Upper lobe of right lung (tissue), 1 donor: ENCODE measurements around the gene RAP2C. TPM values are rescaled to one million over a fixed set of nuclear protein-coding genes. Genes with fewer than 3 reads are reported as not detected.
A peak's percentile ranks its signal among the peaks of the same experiment; 100 is the strongest.

Source experiments
- ATAC-seq: fragments of 200-7000 bp; cut with Tn5 transposase; one replicate; pipeline ENCODE4 v1.9.1; 2020; ENCODE audit warnings: mild to moderate bottlenecking, moderate library complexity
- DNase-seq: peaks from one replicate; pipeline ENCODE4 v3.0.0-alpha.2; 2020
- H3K27ac ChIP-seq: fragments of 200-600 bp; one replicate; pipeline ENCODE4 v1.8.0; 2022
- H3K27me3 ChIP-seq: fragments of 200-600 bp; one replicate; pipeline ENCODE4 v1.8.0; 2022; ENCODE audit warnings: mild to moderate bottlenecking
- H3K36me3 ChIP-seq: fragments of 200-600 bp; one replicate; pipeline ENCODE4 v1.8.0; 2022
- H3K4me1 ChIP-seq: fragments of 200-600 bp; one replicate; pipeline ENCODE4 v1.8.0; 2022
- H3K4me3 ChIP-seq: fragments of 200-600 bp; one replicate; pipeline ENCODE4 v1.8.0; 2022; ENCODE audit warnings: mild to moderate bottlenecking
- H3K9me3 ChIP-seq: fragments of 200-600 bp; one replicate; pipeline ENCODE4 v1.8.0; 2022
- intact Hi-C: fragments of 100-400 bp; cut with DNase I; formaldehyde crosslinking; loops from one replicate; pipeline ENCODE4 v1.11.0; 2022
- total RNA-seq: library from RNA; stranded (reverse); fragmentation: NEBNext Ultra II Directional; extraction: Animal tissue kit (Norgen Biotek cat#: 25700); gene quantifications from one replicate; pipeline ENCODE4 v1.2.1, GENCODE V29; 2021
- TF ChIP-seq, protein P1 (sequence below): fragments of 200-600 bp; IDR thresholded peaks from one replicate; pipeline ENCODE4 v1.8.0; 2022; ENCODE audit warnings: antibody characterized with exemption
- donor health status: DM: no; HTN: yes; CAD: no; lungs with severe emphysema.

Gene RAP2C
- total RNA-seq, 1 donor from 2014 or later, result 24.3 TPM

DNA sequence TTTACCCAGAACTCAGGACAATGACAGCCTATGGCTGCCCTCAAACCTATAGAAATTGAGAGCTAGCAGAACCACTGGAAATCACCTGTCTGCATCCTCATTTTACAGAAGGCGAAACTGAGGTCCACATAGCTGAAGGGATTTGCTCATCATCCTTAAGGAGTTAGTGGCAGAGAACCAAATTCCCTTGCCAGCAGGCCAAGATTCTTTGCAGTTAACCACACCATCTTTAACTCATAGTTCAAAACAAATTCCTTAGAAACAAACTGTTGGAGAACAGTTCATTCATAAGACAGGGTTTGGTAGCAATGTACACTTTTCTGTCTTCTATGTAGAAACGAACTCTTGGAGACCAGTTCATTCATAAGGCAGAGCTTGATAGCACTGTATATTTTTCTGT, 37.9 kb upstream of the RAP2C start:
- Histone ChIP-seq H3K27ac (no peak overlapping the region), H3K4me3 (no peak overlapping the region), H3K4me1 (no peaks in the 10 kb centered on the region), H3K9me3 (no peaks in the 10 kb centered on the region), H3K36me3 (no peaks in the 10 kb centered on the region), H3K27me3 (no peaks in the 10 kb centered on the region)
- DNase-seq (no peak), ATAC-seq (no peak)
- TF ChIP-seq, protein P1, sequence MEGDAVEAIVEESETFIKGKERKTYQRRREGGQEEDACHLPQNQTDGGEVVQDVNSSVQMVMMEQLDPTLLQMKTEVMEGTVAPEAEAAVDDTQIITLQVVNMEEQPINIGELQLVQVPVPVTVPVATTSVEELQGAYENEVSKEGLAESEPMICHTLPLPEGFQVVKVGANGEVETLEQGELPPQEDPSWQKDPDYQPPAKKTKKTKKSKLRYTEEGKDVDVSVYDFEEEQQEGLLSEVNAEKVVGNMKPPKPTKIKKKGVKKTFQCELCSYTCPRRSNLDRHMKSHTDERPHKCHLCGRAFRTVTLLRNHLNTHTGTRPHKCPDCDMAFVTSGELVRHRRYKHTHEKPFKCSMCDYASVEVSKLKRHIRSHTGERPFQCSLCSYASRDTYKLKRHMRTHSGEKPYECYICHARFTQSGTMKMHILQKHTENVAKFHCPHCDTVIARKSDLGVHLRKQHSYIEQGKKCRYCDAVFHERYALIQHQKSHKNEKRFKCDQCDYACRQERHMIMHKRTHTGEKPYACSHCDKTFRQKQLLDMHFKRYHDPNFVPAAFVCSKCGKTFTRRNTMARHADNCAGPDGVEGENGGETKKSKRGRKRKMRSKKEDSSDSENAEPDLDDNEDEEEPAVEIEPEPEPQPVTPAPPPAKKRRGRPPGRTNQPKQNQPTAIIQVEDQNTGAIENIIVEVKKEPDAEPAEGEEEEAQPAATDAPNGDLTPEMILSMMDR, result no peak
- intact Hi-C loops, result no loop called here

DNA sequence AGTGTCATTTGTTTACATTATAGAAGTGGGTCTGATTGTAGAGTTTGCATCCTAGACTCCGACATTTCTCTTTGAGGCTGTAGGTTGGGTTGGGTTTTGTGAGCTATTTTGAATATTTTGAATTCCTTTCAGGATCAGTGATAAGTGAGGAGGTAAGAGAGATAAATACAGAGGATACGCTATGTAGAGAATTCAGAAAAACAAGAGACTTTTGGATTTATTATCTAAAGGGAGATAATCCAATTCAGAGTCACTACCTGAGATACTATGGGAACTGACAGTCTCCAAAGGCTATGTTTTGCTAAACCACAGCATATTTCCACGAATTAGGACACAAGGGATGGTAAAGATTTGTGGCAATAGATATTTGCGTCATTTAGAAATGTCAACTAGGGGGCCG, 16.9 kb upstream of the RAP2C start:
- TF ChIP-seq, protein P1, result no peak

DNA sequence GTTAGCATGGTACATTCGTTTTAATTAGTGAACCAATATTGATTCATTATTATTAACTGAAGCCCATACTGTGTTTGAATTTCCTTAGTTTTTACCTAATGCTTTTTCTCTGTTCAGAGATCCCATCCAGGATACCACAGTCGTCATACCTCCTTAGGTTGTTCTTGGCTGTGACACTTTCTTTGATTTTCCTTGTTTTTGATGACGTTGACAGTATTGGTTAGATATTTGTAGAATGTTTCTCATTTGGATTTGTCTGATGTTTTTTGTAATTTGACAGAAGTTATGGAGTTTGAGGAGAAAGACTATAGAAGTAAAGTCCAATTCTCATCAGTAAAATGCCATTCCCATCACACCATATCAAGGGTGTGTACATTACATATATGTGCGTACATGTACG, 16.2 kb upstream of the RAP2C start:
- intact Hi-C loops, result no loop called here
- ATAC-seq (no peak), DNase-seq (no peak)
- no peaks in the 10 kb centered on the region for H3K27me3 ChIP-seq
- H3K4me1 ChIP-seq, result no peaks in the 10 kb centered on the region
- no peak overlapping the region for H3K4me3 ChIP-seq
- no peaks in the 10 kb centered on the region for H3K9me3 ChIP-seq
- no peaks in the 10 kb centered on the region for H3K36me3 ChIP-seq
- TF ChIP-seq, protein P1, result no peak
- H3K27ac ChIP-seq, result no peak overlapping the region

More for the DNA sequence above, 16.9 kb upstream of the RAP2C start:
- DNase-seq (no peak), ATAC-seq (no peak)
- Histone ChIP-seq H3K9me3 (no peaks in the 10 kb centered on the region), H3K4me3 (no peak overlapping the region), H3K27ac (no peak overlapping the region), H3K36me3 (no peaks in the 10 kb centered on the region), H3K27me3 (no peaks in the 10 kb centered on the region), H3K4me1 (no peaks in the 10 kb centered on the region)
- intact Hi-C loops, result no loop called here

DNA sequence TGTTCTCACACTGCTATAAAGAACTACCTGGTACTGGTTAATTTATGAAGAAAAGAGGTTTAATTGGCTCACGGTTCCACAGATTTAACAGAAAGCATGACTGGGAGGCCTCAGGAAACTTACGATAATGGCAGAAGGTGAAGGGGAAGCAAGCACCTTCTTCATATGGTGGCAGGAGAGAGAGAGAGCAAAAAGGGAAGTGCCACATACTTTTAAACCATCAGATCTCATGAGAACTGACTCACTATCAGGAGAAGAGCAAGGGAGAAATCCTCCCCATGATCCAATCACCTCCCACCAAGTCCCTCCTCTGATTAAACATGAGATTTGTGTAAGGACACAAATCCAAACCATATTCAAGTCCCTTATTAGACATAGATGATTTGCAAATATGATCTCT, 12.3 kb upstream of the RAP2C start:
- Histone ChIP-seq H3K27me3 (no peaks in the 10 kb centered on the region), H3K4me1 (no peaks in the 10 kb centered on the region)
- TF ChIP-seq, protein P1, result no peak

DNA sequence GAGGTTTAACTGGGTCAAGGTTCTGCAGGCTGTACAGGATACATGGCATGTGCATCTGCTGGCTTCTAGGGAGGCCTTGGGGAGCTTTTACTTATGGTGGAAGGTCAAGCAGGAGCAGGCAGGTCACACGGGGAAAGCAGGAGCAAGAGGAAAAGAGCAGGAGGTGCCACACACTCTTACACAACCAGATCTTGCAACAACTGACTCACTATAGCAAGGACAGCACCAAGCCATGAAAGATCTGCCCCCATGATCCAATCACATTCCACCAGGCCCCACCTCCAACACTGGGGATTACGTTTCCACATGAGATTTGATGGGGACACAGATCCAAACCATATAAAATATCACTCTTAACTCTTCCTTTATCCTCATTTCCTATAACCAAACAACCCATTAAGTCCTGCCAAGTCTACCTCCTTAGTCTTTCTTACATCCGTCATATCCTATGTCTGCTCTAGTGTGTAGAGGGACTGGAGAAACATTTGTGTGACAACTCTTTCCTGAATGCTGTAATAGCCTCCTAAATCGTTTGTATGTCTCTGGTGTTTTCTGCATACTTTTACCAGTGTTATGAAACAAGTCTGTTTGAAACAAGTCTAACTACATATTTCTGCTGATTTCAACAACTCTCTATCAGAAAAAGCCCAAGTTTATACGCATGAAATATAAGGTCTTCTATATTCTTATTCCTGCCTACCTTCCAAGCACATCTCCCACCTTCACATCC, 8.3 kb upstream of the RAP2C start:
- TF ChIP-seq, protein P1, result no peak
- Histone ChIP-seq H3K36me3 (no peaks in the 10 kb centered on the region), H3K27ac (no peak overlapping the region), H3K9me3 (no peaks in the 10 kb centered on the region), H3K27me3 (no peaks in the 10 kb centered on the region), H3K4me3 (no peak overlapping the region), H3K4me1 (no peaks in the 10 kb centered on the region)
- DNase-seq (no peak), ATAC-seq (peak; percentile 64)
- intact Hi-C loops, result no loop called here

More for the DNA sequence above, 12.3 kb upstream of the RAP2C start:
- H3K9me3 ChIP-seq, result no peaks in the 10 kb centered on the region
- DNase-seq (no peak), ATAC-seq (no peak)
- intact Hi-C loops, result no loop called here
- no peaks in the 10 kb centered on the region for H3K36me3 ChIP-seq
- H3K4me3 ChIP-seq, result no peak overlapping the region
- no peak overlapping the region for H3K27ac ChIP-seq
